HL-60/S4 treated with retinoic acid at 250 ng/mL for 4 days and 3 days (cell line): ENCODE results near the gene FOSL2.
"Not testable (repeated sequence)": the region's sequence is repeated elsewhere in the genome, so short reads cannot be mapped to it uniquely, and the experiment has no call there.

Experiments used
- in situ Hi-C: fragments of 300-500 bp; cut with MboI; formaldehyde crosslinking; loops from 2 replicates; pipeline ENCODE4 v1.7.0; 2022; ENCODE audit warnings: low sequenced_read_pairs

Gene FOSL2

GRCh38 chr2:28371728-28372127 lies 20.9 kb upstream of the FOSL2 start:
- in situ Hi-C loops: not testable (repeated sequence)

GRCh38 chr2:28373854-28374253 lies 18.8 kb upstream of the FOSL2 start:
- in situ Hi-C loops: no loop called here

DNA sequence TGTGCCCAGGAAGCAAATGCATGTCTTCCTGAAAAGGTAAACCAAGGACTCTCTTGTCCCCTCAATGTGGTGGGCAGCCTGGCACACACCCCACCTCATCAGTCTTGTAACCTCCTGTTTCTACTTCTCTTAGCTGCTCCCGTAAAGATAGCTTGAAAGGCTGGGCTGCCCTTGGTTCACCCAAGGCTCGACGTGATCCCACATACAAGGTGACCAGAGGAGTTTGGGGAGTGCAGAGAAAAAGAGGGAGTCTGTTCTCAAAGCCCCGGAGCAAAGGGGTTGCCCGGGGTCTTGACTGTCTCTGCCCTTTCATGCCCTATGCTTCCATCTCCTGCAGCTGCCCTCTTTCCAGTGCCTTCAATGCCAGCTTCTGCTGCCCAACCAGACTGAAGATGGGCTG lies 18.3 kb upstream of the FOSL2 start:
- in situ Hi-C loops: no loop called here

GRCh38 chr2:28375236-28375635 lies 17.4 kb upstream of the FOSL2 start:
- in situ Hi-C loops: no loop called here

DNA sequence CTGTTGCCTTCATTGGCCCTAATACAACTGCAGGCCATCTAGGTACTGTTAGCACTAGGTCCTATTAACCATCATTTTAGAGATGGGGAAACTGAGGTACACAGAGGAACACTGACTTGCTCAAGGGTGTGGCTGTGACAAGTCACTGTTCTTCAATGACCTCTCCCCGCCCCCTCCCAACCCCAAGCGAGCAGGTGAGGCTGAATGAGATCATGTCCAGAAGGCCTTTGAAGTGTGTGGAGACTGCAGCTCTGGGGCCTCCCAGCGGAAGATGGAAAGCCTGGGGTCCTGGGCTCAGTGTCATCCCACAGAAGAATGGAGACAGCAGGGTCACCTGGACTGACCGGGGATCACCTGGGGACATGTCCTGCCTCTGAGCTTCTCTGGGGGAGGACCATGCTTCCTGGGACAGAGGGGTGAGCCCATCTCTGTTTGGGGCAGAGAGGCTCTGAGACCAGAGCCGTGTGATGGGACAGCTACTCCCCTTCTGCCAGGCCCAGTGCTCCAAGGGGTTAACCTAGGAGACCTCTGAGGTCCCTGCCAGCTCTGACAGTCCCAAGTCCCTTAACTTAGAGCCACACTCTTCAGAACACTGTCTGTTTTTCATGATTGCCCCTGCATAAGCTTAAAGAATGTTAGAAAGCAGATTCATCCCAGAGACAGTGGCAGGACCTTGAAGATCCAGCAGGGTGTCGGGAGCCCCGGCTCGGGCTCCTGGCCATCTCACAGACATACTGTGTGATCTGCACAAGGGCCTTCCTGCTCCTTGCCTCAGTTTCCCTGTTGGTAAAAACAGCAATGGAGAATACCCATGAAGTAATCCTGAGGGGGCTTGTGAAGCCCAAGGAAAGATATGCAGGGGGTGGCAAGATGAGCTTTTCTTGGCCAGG lies 16.7 kb upstream of the FOSL2 start:
- in situ Hi-C loops: no loop called here

DNA sequence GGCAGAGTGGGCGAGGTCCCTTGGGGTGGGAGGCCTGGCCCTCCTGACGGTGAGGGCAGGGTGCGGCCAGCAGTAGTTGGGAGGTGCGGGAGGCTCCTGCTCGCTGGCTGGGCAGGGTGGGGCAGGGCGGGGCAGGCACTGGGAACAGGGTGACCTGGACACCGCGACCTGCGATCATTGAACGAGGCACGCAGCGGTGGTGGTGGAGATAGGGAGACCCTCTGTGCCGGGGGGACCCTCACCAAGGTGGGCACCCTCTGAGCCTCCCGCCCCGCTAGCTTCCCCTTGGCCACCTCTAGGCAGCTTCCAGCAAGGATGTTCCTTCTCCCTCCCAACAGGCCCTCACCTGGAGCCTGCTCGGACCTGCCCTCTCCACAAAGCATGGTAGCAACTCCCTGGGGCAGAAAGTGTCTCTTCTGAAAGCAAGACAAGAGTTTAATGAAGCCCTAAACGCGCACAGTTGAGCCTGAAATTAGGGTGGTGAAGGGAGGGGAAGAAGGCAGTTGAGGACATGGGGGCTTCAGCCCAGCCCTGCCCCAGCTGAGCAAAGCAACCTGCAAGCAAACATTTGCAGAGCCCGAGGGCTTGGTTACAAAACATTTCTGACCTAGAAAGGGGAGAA lies 15.4 kb upstream of the FOSL2 start:
- in situ Hi-C loops: no loop called here

- in situ Hi-C loops: no loop called here
Observed at GRCh38 chr2:28377984-28378678, 14.5 kb upstream of the FOSL2 start.

DNA sequence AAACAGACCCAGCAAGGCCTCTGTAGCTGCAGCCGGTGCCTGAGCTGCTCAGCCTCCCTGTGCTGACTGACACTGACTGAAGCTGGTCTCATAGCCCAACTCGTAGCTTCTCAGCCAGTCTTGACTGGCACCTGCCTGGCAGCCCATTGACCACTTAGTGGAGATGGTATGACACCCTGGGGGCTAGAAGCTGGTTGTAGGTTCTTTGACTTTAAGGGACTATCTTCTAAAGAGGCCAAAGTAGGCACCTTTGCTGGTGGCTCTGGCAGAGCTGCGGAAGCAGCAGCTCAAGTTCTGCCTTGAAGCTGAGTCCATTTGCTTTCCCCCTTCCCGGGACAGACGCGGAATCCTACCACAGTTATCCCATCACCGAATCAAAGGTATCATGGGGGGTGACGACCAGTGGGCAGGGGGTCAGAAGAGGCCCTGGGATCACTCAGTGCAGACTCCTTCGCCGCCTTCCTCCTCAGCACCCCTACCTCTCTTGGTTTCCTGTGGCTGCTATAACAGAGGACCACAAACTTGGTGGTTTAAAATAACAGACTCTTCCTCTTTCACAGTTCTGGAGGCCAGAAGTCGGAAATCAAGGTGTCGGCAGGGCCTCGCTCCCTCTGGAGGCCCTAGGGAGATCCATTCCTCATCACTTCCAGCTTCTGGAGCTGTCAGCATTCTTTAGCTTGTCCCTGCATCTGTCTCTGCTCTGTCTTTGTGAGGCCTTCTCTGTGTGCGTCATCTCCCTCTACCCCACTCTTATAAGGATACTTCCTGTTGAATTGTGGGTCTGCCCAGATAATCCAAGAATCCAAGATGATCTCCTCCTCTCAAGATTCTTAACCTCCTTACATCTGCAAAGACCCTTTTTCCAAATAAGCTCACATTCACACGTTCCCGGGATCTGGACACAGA lies 13.7 kb upstream of the FOSL2 start:
- in situ Hi-C loops: no loop called here

DNA sequence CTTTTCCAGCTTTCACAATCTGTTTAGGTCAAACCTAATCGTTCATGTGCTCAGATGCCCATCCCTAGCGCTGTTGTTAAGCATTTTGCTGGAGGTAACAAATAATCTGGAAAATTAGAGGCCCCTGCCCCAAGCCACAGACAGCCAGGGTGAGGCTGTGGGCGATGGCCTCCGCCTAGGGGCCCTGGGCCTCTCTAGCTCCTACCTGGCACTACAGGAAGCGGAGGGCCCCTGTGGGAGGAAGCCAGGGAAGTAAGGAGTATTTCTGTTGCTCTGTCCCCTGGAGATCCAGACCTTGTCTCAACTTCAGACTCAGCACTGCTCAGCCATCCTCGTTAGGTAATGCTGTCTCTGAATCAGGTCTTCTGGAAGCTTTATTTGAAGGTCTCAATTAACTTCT lies 12.4 kb upstream of the FOSL2 start:
- in situ Hi-C loops: no loop called here

DNA sequence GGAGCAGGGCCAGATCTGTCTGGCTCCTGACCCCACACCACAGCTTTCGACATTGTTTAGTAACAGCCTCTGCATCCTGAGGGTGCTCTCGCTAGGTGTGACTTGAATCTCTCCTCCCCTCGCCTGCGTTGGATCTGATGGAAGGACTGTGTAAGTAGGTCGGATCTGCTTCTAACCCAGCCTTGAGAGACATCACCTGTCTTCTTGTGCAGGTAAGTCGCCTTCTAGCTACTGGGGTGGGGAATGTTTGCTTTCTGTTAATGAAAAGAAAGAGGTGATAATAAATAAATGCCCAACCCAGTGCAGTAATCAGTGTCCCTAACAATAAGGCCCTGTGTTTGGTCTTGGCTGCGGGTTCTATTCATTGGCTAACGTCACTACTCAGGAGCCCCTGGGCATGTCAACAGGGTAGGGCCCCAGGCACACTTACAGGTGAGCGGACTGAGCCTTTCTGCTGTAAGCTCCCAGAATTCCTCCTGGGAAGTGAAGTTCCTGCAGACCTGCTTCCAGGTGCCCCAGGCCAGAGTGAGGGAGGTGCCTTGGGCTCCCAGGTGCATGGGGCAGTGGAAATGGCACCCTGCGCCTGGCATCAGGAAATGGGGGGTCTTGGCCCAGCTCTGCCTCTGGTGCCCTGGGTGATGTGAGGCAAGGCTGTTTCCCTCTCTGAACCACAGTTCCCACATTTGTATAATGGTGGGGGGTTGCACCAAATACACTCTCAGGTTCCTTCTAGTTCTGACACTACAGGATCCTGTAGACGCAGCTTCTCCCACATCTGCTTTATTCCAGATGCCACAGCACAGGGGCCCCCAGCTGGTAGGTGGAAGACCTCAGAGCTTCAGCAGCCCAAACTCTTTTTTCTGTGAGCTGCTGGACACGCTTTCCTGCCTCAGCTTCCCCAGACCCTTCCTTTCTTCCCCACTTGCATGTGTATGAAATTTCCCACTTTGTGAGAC lies 11.2 kb upstream of the FOSL2 start:
- in situ Hi-C loops: no loop called here

DNA sequence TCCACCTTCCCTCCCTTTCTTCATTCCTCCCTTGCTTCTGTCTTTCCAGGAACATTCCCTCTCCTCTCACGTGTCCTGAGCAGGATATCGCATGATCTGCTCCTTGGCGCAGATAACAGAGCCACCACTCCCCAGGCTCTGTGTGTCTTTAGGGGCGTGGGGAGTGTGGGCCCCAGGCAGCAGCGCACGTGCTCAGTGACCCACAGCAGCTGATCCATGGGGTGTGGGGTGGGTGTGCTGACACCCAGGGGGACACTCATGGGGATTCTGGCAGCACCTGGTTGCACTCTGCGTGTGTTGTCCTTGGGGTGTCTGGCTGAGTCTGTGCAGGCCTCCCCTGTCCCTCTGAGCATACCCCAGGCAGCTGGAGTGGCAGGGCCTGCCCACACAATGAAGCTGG lies 9.9 kb upstream of the FOSL2 start:
- in situ Hi-C loops: no loop called here

DNA sequence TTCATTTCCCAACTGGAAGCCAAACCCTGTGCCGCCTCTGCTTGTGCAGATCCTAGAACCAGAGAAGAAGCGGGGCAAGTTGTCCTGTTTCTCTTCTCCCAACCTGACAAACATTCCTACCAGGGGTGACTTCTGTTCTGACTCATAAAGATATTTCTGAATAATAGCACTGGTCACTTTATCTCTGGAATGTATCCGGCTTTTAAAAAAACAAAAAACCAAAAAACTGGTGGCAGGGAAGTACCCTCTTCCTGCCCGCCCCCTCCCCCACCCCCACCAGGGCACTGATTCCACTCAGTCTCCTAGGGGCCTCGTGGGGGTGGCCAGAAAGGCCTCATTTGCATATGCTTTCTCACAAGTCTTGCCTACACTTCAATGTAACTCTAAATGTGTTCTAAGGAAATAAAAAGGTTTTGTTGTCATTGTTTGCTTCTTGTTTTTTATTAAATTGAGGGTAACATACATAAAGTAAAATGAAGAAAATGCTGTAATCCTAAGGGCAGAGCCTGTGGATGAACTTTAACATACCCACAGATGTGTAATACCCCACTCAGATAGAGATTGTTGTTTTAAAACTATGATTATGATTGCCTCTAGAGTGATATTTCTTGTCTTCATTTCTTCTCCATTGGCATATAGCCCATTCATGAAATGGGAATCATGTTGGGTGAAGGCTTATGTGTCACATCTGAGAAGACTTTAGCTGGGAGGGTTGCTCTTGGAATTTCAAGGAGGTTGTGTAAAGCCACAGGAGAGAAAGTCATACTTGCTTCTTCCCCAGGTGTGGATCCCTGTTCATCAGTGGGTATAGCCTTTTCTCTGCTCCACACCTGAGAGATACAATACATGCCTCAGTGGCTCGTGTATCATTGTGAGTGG lies 5.3 kb upstream of the FOSL2 start:
- in situ Hi-C loops: no loop called here

- in situ Hi-C loops: no loop called here
Observed at GRCh38 chr2:28389399-28390240, 3.0 kb upstream of the FOSL2 start.

GRCh38 chr2:28390241-28390745 lies 2.4 kb upstream of the FOSL2 start:
- in situ Hi-C loops: no loop called here

DNA sequence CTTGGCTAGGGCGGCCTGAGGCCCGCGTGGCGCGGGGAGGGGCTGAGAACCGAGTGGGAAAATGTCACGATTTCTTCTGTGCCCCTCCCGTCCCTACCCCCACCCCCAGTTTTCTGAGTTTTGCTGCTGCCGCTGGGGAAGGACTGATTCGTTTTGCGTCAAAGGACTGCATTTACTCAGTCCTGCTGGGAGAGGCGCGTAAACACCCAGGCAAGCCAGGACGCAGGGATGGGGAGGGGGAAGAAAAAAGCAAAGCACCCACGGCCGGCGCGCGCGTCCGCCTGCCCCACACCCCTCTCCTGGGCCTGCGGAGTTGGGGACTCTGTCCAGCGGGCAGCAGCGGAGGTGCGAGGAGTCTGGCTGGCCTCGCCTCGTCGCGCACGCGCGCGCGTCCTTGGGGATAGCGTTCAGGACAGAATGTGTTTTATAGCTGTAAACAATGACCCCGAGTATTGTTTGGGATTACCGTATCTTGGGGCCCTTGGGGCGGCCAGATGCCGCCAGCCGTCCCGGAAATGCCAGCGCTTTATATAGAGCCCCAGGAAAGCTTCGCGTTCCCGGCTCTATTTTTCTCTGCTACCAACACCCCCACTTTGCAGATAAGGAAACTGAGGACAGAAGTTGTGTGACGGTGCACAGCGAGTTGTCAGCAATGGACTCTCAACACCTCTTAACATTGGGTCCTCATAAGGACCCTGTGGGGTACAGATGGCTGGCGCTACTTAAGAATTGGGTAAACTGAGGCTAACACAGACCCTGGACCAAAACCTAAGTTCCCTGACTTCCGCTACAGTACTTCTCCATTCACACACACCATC lies 1.7 kb upstream of the FOSL2 start:
- in situ Hi-C loops: no loop called here

GRCh38 chr2:28391564-28392296 lies 928 bp upstream of the FOSL2 start:
- in situ Hi-C loops: no loop called here
